Small intestine (tissue), 7 donors: ENCODE data around the gene DDAH1. TPM values are rescaled to one million over a fixed set of nuclear protein-coding genes. Genes with fewer than 3 reads are reported as not detected.
A peak's percentile ranks its signal among the peaks of the same experiment; 100 is the strongest.

ENCODE experiments used
- DNase-seq, 2 donors: peaks; one replicate each; pipeline versions ENCODE4 v3.0.0 to v3.0.0-alpha.2; 2013
- FAIRE-seq: peaks from 2 replicates; lab custom pipeline; 2012; peaks lifted over from hg19 to GRCh38; lab: Jason Lieb, UNC
- H3K27ac ChIP-seq, 3 donors: one replicate each; pipeline ENCODE4 v1.5.1; 2013; ENCODE audit warnings: low read length in 2 of 3, mild to moderate bottlenecking in 2 of 3, control low read depth in 1 of 3, inconsistent platforms in 1 of 3, low read depth in 1 of 3, moderate library complexity in 1 of 3
- H3K27me3 ChIP-seq, 3 donors: one replicate each; pipeline ENCODE4 v1.6.1; 2013; ENCODE audit warnings: low read length in 3 of 3, inconsistent platforms in 1 of 3; ENCODE audit not compliant: control insufficient read depth in 3 of 3, insufficient read depth in 3 of 3
- H3K36me3 ChIP-seq, 3 donors: one replicate each; pipeline ENCODE4 v1.6.1; 2013; ENCODE audit warnings: low read length in 3 of 3, inconsistent platforms in 1 of 3, low read depth in 1 of 3, mild to moderate bottlenecking in 1 of 3, moderate library complexity in 1 of 3; ENCODE audit not compliant: control insufficient read depth in 3 of 3, insufficient read depth in 2 of 3
- H3K4me1 ChIP-seq, 3 donors: one replicate each; pipeline ENCODE4 v1.6.1; 2013; ENCODE audit warnings: low read length in 2 of 3, inconsistent platforms in 1 of 3, low read depth in 1 of 3, mild to moderate bottlenecking in 1 of 3, moderate library complexity in 1 of 3; ENCODE audit not compliant: control insufficient read depth in 3 of 3, insufficient read depth in 2 of 3
- H3K4me3 ChIP-seq, 3 donors: one replicate each; pipeline ENCODE4 v1.5.1; 2013; ENCODE audit warnings: low read length in 3 of 3, control low read depth in 1 of 3, inconsistent platforms in 1 of 3, low read depth in 1 of 3, mild to moderate bottlenecking in 1 of 3, moderate library complexity in 1 of 3
- H3K9me3 ChIP-seq, 2 donors: one replicate each; pipeline ENCODE4 v1.6.1; 2013; ENCODE audit warnings: low read depth in 1 of 2, low read length in 1 of 2; ENCODE audit not compliant: control insufficient read depth in 2 of 2, insufficient read depth in 1 of 2
- WGBS, 3 donors: extraction: QIAGEN DNeasy Blood & Tissue Kit; methylation state at CpG; one replicate each; pipeline ENCODE4 v1.1.7; 2013; 5-methylcytosine and 5-hydroxymethylcytosine counted together
- polyA plus RNA-seq, 4 donors: library from polyadenylated mRNA; stranded (reverse) in 3 of 4; unstranded in 1 of 4; fragments of 200-250 nt in 3 of 4; fragments of 120-200 nt in 1 of 4; gene quantifications; one replicate each; pipeline versions ENCODE4 v1.2.1 to v1.2.3, GENCODE V29; 2013
- donor health status: healthy with polysubstance abuse.
- donor health status: control.
- donor health status: control.
- donor health status: Bipolar disorder and iron deficiency.
- donor health status: healthy.

Gene DDAH1
- polyA plus RNA-seq, 4 donors: 21.9 to 130 (median 46.7) TPM

DNA sequence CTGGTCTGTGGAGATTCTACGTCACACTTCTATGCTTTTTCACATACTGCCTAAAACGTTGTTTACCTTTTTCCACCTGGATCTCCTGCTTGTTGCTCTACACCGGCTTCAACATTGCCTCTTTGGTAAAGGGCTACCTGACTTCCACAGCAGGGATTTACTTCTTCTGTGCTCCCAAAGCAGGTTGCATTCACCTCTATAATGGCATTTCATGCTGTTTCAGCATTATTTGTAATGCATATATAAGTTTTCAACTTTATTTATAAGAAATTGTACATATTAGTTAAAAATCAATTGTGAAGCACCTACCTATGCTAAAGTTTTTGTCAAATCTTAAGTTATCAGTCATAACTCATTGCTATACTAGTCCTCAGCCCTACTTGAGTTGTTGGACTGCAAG, 55.4 kb downstream of the DDAH1 start:
- DNase-seq (no peak), FAIRE-seq (no peak)
- no peak overlapping the region for H3K4me3 ChIP-seq
- H3K4me1 ChIP-seq: peaks cover 0 to 2% (median 0%) of the 10 kb centered on the region in 3 donors
- H3K36me3 ChIP-seq: no peaks in the 10 kb centered on the region
- no peaks in the 10 kb centered on the region for H3K27me3 ChIP-seq
- 78 to 86% (median 80%) methylated on average over 3 of the region's 3 CpGs for WGBS, 3 donors
- H3K27ac ChIP-seq: no peak overlapping the region
- no peaks in the 10 kb centered on the region for H3K9me3 ChIP-seq

GRCh38 chr1:85407746-85408377, 57.1 kb downstream of the DDAH1 start:
- WGBS, 3 donors: 45 to 73% (median 62%) methylated on average over 5 of the region's 5 CpGs
- Histone ChIP-seq H3K4me1 (peaks cover 0 to 2% (median 1%) of the 10 kb centered on the region in 3 donors), H3K27ac (no peak overlapping the region), H3K9me3 (no peaks in the 10 kb centered on the region), H3K27me3 (no peaks in the 10 kb centered on the region), H3K36me3 (no peaks in the 10 kb centered on the region), H3K4me3 (no peak overlapping the region)
- DNase-seq (peak in 1 of 2 donors; percentile 25), FAIRE-seq (no peak)

DNA sequence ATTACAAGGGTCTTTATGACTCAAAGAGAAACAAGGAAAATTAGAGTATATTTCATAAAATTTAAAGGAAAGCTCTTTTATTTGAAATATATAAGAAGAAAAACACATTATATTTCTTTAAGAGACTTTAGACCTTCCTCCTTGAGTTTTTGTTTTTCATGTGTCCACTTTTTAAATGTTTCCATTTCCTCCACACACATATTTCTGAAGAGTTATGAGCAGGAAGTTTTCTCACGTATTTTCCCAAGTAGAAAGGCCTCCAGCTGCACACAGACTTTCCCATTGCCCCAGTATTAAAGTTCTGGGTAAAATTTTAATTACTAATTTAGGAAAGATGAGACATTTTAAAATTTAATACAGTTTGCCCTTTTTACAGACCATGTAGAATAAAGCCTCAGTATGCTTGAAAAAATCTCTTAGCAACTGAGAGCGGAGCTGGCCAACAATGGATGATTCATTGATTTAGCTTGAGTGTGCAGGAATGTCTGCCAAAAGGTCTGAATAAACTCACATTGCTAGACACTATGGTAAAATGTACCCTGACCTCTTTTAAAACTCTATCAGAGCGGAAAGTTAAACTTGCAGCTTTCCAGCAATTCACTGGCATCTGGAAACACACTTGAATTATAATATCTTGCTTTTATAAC, 57.9 kb downstream of the DDAH1 start:
- DNase-seq (peak; percentile 56 to 63), FAIRE-seq (no peak)
- Histone ChIP-seq H3K36me3 (no peaks in the 10 kb centered on the region), H3K4me1 (peaks cover 0 to 2% (median 1%) of the 10 kb centered on the region in 3 donors), H3K27me3 (no peaks in the 10 kb centered on the region), H3K4me3 (no peak overlapping the region), H3K9me3 (no peaks in the 10 kb centered on the region), H3K27ac (peak overlapping the region in 2 of 3 donors; percentile 8 to 47)
- WGBS, 3 donors: 10 to 29% (median 22%) methylated on average over 3 of the region's 3 CpGs

DNA sequence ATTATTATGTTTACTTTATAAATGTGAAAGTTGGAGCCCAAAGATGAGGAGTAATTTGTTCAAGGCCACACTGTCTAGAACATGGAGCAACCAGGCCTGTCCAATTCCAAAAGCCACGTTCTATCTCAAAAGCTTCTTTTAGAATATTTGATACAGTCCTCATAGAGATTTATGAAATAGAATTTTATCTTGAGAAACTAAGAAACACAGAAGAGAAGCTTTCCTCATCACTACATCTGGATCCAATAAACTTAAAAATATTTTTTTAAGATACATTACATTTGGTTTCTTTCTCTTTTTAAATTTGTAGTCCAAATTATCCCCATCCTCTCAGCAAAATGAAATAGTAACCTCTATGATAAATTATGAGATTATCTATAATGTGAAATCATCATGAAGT, 58.9 kb downstream of the DDAH1 start:
- H3K4me3 ChIP-seq: no peak overlapping the region
- FAIRE-seq (peak; percentile 59), DNase-seq (no peak)
- H3K9me3 ChIP-seq: no peaks in the 10 kb centered on the region
- no peaks in the 10 kb centered on the region for H3K36me3 ChIP-seq
- peaks cover 0 to 2% (median 1%) of the 10 kb centered on the region in 3 donors for H3K4me1 ChIP-seq
- H3K27me3 ChIP-seq: no peaks in the 10 kb centered on the region
- WGBS, 3 donors: 72 to 90% (median 81%) methylated on average over 1 of the region's 1 CpG
- H3K27ac ChIP-seq: no peak overlapping the region

- Histone ChIP-seq H3K27me3 (no peaks in the 10 kb centered on the region), H3K4me1 (peaks cover 0 to 2% (median 1%) of the 10 kb centered on the region in 3 donors), H3K4me3 (no peak overlapping the region), H3K36me3 (no peaks in the 10 kb centered on the region), H3K9me3 (no peaks in the 10 kb centered on the region), H3K27ac (no peak overlapping the region)
- WGBS, 3 donors: 78 to 94% (median 89%) methylated on average over 5 of the region's 5 CpGs
- FAIRE-seq (no peak), DNase-seq (no peak)
These were observed 60.6 kb downstream of the DDAH1 start for GRCh38 chr1:85404408-85404807.

DNA sequence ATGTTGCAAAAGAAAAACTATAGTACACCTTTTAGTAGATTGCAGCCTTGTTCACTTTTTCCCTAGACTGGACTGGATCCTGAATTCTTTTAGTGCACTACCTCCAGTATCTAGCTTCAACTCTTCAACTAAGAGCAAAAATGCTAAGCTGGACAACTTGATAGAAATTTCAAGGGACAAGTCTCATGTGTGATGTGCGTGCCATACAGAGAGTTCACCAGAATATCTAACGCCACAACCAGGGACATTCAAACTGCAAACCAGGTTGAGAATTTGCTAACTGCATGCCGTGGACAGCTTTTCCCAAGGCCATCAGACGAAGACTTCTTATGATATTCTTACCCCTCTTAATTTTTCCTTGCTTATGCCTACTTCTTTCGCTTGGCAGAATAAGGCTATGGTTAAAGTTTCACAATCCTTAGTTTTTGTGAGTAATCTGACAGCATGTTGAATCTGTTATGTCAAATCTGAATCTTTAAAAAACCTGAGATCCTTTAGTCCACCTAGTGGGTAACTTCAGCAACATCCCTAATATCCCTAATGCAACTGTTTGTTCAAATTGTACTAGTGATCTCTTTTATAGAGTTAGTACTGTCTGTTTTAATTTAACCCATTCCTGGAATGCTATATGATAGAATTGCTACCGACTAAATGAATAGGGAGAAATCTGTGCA, 66.4 kb downstream of the DDAH1 start:
- Histone ChIP-seq H3K4me1 (no peaks in the 10 kb centered on the region), H3K27ac (no peak overlapping the region), H3K9me3 (no peaks in the 10 kb centered on the region), H3K36me3 (no peaks in the 10 kb centered on the region), H3K4me3 (no peak overlapping the region), H3K27me3 (no peaks in the 10 kb centered on the region)
- DNase-seq (no peak), FAIRE-seq (no peak)
- 85 to 88% (median 85%) methylated on average over 6 of the region's 6 CpGs for WGBS, 3 donors

GRCh38 chr1:85397490-85398032, 67.4 kb downstream of the DDAH1 start:
- Histone ChIP-seq H3K9me3 (no peaks in the 10 kb centered on the region), H3K4me3 (no peak overlapping the region), H3K27ac (no peak overlapping the region), H3K27me3 (no peaks in the 10 kb centered on the region), H3K36me3 (no peaks in the 10 kb centered on the region), H3K4me1 (no peaks in the 10 kb centered on the region)
- DNase-seq: no peak
- FAIRE-seq: no peak
- WGBS, 3 donors: 72 to 83% (median 79%) methylated on average over 4 of the region's 4 CpGs

GRCh38 chr1:85396194-85396593, 68.8 kb downstream of the DDAH1 start:
- DNase-seq (no peak), FAIRE-seq (no peak)
- Histone ChIP-seq H3K36me3 (no peaks in the 10 kb centered on the region), H3K4me1 (no peaks in the 10 kb centered on the region), H3K27ac (no peak overlapping the region), H3K9me3 (no peaks in the 10 kb centered on the region), H3K27me3 (no peaks in the 10 kb centered on the region), H3K4me3 (no peak overlapping the region)
- 89 to 97% (median 89%) methylated on average over 2 of the region's 2 CpGs for WGBS, 3 donors
